Measurements from ENCODE around the gene KLF11. TPM values are rescaled to one million over a fixed set of nuclear protein-coding genes. Genes with fewer than 3 reads are reported as not detected.
A peak's percentile ranks its signal among the peaks of the same experiment; 100 is the strongest.

KLF11 gene
- total and polyA plus RNA-seq, 9 of the 15 experiments (the other 6 are each of a cell fraction or from before 2014, with no cell fraction given): 2.1 to 13.4 (median 6.5) TPM

DNA sequence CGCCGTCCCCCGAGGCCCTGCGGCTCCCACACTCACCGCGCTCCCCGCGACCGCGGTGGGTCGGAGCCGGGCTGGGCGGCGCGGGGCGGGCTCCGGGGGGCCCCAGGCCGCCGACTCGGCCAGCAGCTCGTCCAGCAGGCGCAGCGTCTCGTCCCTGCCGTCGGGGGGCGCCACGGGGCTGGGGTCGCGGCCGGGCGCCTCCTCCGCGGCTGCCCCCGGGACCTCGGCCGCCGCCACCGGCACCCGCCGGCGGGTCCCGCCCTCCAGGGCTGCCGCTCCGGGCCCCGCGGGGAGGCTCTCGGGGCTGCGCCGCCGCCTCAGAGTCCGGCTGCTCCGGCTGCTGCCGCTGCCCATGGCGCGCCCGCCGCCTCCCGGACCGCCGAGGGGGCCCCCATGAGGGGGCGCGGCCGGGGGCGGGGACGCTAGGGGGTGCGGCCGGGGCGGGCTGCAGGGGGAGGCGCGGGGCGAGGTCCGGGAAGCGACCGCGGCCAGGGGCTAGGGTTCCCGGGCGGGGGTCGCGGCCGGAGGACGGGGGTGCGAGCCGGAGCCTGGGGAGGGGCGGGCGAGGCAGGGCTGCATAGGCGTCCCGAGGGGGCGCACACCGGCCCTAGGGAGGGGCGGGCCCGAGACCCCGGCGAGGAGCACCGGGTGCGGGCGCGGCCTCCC lies 36.7 kb downstream of the KLF11 start, which contains the start of gene CYS1:
TSS of gene CYS1 (minus strand) at position 542 of the 666 bp plus-strand sequence. CDS start at position 354, 188 bp downstream.
- Histone ChIP-seq H3K27ac (ENCODE audit: extremely low read depth, low read depth, low read length) (no peak within 1 kb of the TSS), H2AFZ (ENCODE audit: low read depth, low read length) (no peak within 1 kb of the TSS), H3K4me2 (ENCODE audit: insufficient read depth, low read length) (peak within 1 kb of the TSS; percentile 13; the same call in 1 of the 2 replicates), H3K4me1 (replicated peaks in 1 of 2; ENCODE audit: control insufficient read depth in 2 of 2, insufficient read depth in 2 of 2, low read length in 2 of 2) (peaks cover 0 to 19% of the 10 kb centered on the region in 2 experiments; a peak in 3 of 5 replicates), H3K4me3 (peak within 1 kb of the TSS; percentile 17; the same call in 1 of the 2 replicates), H3K27me3 (ENCODE audit: control insufficient read depth in 2 of 2, insufficient read depth in 2 of 2, low read length in 2 of 2) (peaks cover 59 to 64% of the 10 kb centered on the region in 2 experiments), H3K79me2 (ENCODE audit: control insufficient read depth, insufficient read depth, low read length) (no peaks in the 10 kb centered on the region), H3K36me3 (ENCODE audit: control insufficient read depth, insufficient read depth, low read length) (no peaks in the 10 kb centered on the region), H3K9ac (ENCODE audit: insufficient read depth in 1 of 2, low read depth in 2 of 2, low read length in 2 of 2) (peak within 1 kb of the TSS in 1 of 2 experiments; percentile 39; a peak in 2 of 4 replicates), H3K9me1 (ENCODE audit: control insufficient read depth, insufficient read depth, low read length) (no peaks in the 10 kb centered on the region), H4K20me1 (replicated peaks; ENCODE audit: control insufficient read depth, insufficient read depth, low read length) (0 out of 2 replicates have a peak, but pooled peaks cover 7% of the 10 kb centered on the region), H3K9me3 (replicated peaks; ENCODE audit: control insufficient read depth, insufficient read depth, low read depth, low read length) (no peaks in the 10 kb centered on the region)
- POLR2A ChIA-PET: no interaction called here
- intact Hi-C loops (cut with micrococcal nuclease): no loop called here
- DNase-seq (ENCODE audit: extremely low read depth in 1 of 4, low spot score in 3 of 4): peak; percentile 35 to 82 (median 71)
- no TSS peak for BruUV-seq (replicated peaks)
- 0% methylated on average over 30 of the region's 98 CpGs for WGBS (ENCODE audit: insufficient coverage, low coverage, missing lambda C conversion rate)
- ATAC-seq: peak; percentile 68
- FAIRE-seq: no peak
- in situ Hi-C loops (cut with MboI): no loop called here
- CTCF ChIA-PET (ENCODE audit: low intra/inter-chr PET ratio): interaction anchor here (0.6 kb wide), 1 partner anchor 17 kb away, joined by 4 read pairs; no protein-coding TSS in a partner anchor
- TF ChIP-seq MECOM (CRISPR knock-in tag; IDR thresholded peaks at IDR 0.05) (no peak), FOXK2 (conservative IDR thresholded peaks at IDR 0.05 in 1 of 2, IDR thresholded peaks at IDR 0.05 in 1 of 2; ENCODE audit: low read depth in 2 of 2) (no peak), TBL1XR1 (IDR thresholded peaks at IDR 0.05; ENCODE audit: low read length in 2 of 2) (no peak), ARID1B (IDR thresholded peaks at IDR 0.05) (no peak), GTF2F1 (IDR thresholded peaks at IDR 0.05; ENCODE audit: low read depth, low read length) (no peak), RAD21 (CRISPR knock-in tag; conservative IDR thresholded peaks at IDR 0.05 in 1 of 2, IDR thresholded peaks at IDR 0.05 in 1 of 2) (peak in 1 of 2 experiments; percentile 49; a peak in 2 of 4 replicates), STAT5B (CRISPR knock-in tag; IDR thresholded peaks at IDR 0.05) (no peak), JUN (IDR thresholded peaks at IDR 0.05; ENCODE audit: borderline replicate concordance, low read depth, low read length) (no peak), JUN (CRISPR knock-in tag; IDR thresholded peaks at IDR 0.05; ENCODE audit: borderline replicate concordance) (no peak), RBM39 (optimal IDR thresholded peaks at IDR 0.05; ENCODE audit: low read depth, low read length) (no peak), ZNF124 (CRISPR knock-in tag; IDR thresholded peaks at IDR 0.05) (no peak), RB1 (IDR thresholded peaks at IDR 0.05; ENCODE audit: low read depth) (peak; percentile 55; the same call in 1 of the 2 replicates)
- TF ChIP-seq, protein P1, sequence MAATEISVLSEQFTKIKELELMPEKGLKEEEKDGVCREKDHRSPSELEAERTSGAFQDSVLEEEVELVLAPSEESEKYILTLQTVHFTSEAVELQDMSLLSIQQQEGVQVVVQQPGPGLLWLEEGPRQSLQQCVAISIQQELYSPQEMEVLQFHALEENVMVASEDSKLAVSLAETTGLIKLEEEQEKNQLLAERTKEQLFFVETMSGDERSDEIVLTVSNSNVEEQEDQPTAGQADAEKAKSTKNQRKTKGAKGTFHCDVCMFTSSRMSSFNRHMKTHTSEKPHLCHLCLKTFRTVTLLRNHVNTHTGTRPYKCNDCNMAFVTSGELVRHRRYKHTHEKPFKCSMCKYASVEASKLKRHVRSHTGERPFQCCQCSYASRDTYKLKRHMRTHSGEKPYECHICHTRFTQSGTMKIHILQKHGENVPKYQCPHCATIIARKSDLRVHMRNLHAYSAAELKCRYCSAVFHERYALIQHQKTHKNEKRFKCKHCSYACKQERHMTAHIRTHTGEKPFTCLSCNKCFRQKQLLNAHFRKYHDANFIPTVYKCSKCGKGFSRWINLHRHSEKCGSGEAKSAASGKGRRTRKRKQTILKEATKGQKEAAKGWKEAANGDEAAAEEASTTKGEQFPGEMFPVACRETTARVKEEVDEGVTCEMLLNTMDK (IDR thresholded peaks at IDR 0.05; ENCODE audit: borderline replicate concordance, insufficient read depth, low read depth, low read length, poor library complexity, severe bottlenecking): peak; percentile 31
- TF ChIP-seq, protein P2, sequence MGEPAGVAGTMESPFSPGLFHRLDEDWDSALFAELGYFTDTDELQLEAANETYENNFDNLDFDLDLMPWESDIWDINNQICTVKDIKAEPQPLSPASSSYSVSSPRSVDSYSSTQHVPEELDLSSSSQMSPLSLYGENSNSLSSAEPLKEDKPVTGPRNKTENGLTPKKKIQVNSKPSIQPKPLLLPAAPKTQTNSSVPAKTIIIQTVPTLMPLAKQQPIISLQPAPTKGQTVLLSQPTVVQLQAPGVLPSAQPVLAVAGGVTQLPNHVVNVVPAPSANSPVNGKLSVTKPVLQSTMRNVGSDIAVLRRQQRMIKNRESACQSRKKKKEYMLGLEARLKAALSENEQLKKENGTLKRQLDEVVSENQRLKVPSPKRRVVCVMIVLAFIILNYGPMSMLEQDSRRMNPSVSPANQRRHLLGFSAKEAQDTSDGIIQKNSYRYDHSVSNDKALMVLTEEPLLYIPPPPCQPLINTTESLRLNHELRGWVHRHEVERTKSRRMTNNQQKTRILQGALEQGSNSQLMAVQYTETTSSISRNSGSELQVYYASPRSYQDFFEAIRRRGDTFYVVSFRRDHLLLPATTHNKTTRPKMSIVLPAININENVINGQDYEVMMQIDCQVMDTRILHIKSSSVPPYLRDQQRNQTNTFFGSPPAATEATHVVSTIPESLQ (CRISPR knock-in tag; IDR thresholded peaks at IDR 0.05): no peak
- TF ChIP-seq, protein P3, sequence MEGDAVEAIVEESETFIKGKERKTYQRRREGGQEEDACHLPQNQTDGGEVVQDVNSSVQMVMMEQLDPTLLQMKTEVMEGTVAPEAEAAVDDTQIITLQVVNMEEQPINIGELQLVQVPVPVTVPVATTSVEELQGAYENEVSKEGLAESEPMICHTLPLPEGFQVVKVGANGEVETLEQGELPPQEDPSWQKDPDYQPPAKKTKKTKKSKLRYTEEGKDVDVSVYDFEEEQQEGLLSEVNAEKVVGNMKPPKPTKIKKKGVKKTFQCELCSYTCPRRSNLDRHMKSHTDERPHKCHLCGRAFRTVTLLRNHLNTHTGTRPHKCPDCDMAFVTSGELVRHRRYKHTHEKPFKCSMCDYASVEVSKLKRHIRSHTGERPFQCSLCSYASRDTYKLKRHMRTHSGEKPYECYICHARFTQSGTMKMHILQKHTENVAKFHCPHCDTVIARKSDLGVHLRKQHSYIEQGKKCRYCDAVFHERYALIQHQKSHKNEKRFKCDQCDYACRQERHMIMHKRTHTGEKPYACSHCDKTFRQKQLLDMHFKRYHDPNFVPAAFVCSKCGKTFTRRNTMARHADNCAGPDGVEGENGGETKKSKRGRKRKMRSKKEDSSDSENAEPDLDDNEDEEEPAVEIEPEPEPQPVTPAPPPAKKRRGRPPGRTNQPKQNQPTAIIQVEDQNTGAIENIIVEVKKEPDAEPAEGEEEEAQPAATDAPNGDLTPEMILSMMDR (IDR thresholded peaks at IDR 0.05 in 2 of 3, conservative IDR thresholded peaks at IDR 0.05 in 1 of 3; ENCODE audit: insufficient read depth in 2 of 3, low read depth in 1 of 3, low read length in 3 of 3): peak in 2 of 3 experiments; percentile 38 to 47; a peak in 2 of 6 replicates
